NOMO-1 treated with dmso at 0.1 percent for 144 hours (cell line): Measurements from ENCODE around the gene LAGE3.

Experiments used
- DNase-seq: peaks from one replicate; lab custom pipeline; 2025; ENCODE audit not compliant: unreplicated experiment; lab: John Stamatoyannopoulos, UW

The LAGE3 gene

GRCh38 chrX:154436983-154437752 lies 41.9 kb downstream of the LAGE3 start, which contains the start of gene GDI1:
TSS of gene GDI1 (plus strand) at chrX:154437154. CDS start at chrX:154437255, 101 bp downstream.
- no peak for DNase-seq

DNA sequence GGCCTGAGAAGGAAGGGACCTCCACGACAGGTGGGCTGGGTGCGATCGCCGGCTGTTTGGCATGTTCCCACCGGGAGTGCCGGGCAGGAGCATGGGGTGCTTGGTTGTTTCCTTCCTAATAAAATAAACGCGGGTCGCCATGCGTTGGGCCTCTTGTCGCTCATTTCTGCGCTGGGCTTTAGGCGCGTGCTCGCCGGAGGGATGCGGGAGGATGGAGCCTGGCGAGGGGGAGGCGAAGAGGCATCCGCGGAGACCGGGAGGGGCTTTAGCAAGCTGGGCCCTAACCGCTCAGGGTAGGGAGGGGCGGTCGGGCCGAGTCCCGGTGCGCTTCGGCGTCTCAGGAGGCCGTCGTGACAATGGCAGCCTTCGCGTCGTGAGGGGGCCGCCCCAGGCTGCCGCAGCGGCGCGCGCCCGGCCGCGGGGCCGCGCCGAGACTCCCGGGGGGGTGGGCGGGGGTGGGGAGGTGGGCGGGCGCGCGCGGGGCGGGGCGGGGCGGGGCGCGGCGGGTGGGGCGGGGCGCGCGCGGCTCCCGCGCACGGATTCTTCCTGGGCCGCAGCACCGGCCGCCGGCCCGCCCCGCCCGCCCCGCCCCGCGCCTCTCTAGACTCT lies 42.6 kb downstream of the LAGE3 start:
- DNase-seq: no peak

- no peak for DNase-seq
Measured at GRCh38 chrX:154435171-154435733, 43.8 kb downstream of the LAGE3 start.

GRCh38 chrX:154434394-154435168 lies 44.5 kb downstream of the LAGE3 start:
- no peak for DNase-seq

DNA sequence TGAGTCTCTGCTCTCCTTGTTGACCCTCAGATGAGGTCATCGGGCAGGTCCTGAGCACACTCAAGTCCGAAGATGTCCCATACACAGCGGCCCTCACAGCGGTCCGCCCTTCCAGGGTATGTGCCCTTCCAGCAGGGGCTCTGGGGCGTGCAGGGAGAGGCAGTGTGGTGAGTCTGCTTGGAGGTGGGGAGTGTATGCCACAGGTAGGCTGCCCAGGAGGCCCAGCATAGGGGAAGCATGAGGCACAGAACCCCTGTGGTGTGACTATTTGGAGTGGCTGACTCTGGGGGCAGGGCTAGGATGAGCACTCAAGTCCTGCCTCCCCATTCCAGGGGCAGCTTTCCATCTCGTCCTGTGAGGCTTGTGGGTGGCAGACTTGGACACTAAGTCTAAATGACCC lies 45.5 kb downstream of the LAGE3 start:
- no peak for DNase-seq

DNA sequence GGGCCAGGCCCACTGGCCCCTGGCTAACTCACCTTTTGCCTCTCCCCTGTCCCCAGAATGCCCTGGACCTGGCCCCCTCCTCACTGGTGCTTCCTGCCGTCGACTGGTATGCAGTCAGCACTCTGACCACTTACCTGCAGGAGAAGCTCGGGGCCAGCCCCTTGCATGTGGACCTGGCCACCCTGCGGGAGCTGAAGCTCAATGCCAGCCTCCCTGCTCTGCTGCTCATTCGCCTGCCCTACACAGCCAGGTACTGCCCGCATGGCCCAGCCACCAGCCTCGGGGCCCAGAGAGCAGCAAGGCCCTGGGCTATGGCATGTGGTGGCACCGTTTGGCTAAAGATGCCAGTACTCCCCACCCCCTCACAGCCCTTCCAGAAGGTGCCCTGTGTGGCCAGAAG lies 46.9 kb downstream of the LAGE3 start:
- DNase-seq: no peak

- DNase-seq: no peak
Measured at GRCh38 chrX:154431341-154431740, 47.7 kb downstream of the LAGE3 start.

DNA sequence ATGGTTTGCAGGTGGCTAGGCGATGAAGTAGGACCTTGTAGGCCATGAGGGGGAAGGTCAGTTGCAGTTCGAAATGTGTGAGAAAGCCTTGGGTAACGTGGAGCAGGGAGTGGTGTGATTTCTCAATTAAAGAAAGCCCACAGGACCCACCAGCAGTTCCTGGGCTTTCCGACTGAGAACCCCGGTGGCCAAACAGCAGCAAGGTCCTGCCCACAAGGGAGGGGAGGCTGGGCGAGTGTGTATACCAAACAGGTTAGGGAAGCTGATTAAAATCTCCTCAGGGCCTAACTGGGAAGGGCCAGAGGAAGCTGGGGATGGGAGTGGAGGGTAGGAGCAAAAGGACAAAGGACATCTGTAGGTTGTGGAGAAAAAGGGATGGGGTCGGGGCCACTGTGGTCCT lies 48.2 kb downstream of the LAGE3 start:
- DNase-seq: no peak

DNA sequence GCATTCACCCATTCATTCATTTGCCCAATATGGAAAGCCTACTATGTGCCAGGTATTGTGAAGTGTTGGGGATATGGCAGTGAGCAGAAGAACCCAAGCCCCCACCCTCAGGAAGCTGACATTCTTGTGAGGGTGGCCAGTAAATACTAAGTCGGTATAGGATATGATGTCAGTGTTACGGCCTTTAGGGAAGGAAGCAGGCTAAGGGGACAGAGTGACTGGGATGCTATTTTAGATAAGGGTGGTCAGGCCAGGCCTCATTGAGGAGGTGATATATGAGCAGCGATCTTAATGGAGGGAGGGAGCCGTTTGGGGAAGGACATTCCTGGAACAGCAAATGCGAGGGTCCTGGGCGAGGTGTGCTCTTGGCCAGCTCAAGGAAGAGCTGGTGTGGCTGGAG lies 48.6 kb downstream of the LAGE3 start:
- DNase-seq: no peak

DNA sequence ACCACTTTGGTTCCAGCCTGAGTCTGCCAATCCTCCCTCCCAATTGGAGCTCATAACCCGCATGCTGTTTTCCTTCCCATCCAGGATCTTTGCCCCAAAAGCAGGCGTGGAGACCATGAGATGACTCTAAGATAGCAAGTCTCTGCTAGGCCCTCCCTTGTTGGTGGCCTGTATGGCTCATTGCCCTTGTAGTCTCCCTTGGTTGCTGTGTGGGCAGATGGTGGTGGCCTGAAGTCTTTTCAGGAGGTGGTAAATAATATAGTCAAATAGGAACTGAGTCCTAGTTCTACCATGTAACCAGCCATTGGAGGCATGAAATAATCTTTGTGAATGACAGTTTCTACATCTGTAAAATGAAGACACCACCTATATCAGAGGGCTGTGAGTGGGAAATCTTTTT lies 49.4 kb downstream of the LAGE3 start:
- DNase-seq: no peak

GRCh38 chrX:154428176-154429171 lies 50.6 kb downstream of the LAGE3 start, which contains the start of gene ATP6AP1:
TSS of gene ATP6AP1 (plus strand) at chrX:154428677. CDS start at chrX:154428693, 16 bp downstream.
- DNase-seq: peak; percentile 85
